GM21786 (cell line): ENCODE data around the gene SMLR1.

ENCODE experiments used
- ATAC-seq: cut with Tn5 transposase; IDR thresholded peaks from one replicate; pipeline ENCODE4 v1.9.1; 2021; ENCODE audit not compliant: unreplicated experiment

The SMLR1 gene

DNA sequence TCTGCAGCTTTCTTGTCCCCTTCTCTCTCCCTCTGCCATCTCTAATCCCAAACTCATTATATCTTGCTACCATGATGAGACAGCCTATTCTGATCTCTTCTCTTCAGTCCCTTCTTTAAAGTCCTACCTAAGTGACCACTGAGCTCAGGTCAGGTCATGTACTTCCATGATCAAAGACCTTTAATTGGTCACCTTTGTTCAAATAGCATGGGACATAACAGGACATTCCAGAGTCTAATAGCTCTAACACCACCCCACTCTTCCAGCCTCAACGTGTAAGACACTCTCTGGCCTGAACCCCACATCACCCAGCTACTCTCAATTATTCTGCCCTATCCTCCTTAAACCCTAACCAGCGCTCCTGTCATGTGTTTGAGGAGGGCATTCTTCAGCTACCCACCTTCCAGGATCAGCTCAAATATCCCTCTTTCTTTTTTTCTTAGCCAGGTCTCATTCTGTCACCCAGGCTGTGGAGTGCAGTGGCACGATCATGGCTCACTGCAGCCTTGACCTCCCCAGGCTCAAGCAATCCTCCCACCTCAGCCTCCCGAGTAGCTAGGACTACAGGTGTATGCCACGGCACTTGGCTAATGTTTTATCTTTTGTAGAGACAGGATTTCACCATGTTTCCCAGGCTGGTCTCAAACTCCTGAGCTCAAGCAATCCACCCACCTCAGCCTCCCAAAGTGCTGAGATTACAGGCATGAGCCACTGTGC lies 2.1 kb upstream of the SMLR1 start:
- ATAC-seq, result no peak

GRCh38 chr6:130825772-130826441 lies 1.3 kb upstream of the SMLR1 start:
- no peak for ATAC-seq

DNA sequence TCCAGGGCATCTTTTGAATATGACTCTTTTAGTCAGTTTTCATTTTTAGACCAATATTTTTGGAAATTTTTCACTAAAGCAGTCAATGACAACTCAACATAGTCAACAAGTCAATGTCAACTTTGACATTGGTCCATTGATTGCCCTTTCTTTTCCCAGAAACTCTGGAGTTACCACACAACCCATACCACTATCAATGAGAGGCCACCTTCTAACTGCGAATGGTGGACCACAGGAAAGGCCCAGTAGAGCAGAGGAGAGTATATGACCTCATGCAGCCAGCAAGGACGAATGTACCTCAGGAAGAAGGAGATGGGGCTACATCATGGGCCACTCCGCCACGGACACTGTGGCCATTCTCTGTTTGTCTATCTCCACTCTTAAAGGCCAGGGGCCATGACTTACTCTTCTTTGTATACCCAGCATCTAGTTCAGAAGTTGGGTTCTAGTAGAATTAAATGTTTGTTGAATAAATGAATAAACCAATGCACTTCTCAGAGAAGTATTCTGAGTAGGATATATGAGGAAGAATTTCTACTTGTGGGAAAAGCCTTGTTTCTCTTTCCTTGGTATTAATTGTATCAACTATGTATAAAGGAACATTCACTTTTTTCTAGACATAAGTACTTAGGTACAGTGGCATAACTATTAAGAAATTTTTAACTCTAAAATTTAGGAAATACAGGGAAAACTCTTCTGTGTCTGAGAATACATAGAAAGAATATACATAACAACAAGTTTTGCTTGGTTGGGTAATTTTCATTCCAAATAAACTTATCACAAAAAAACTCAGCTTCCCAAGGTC lies 562 bp upstream of the SMLR1 start:
- no peak for ATAC-seq

DNA sequence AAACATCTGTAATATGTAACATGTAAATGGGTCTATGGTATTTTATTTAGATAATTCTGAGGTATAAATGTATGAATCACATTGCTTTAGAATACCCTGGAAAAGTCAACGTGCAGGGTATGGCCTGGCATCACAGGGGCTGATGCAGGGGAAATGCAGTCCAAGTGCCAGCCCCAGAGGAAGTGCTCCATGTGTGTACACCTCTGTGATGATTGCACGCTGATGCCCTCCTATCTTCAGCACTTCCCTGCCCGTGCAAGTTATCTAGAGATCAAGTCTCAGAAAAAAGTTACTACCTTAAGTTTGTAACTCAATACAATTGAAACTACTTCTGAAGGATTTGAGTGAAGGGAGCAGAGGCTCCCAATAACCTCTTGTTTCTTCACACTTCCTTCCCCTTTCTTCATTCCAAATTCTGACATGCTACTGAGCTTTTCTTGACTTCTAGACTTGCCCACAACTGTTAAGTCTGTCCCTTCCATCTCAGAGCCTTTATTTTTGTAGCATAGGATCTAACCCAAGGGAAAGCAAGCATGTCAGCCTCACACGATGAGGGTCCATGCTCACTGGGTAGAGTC lies 2.2 kb downstream of the SMLR1 start:
- ATAC-seq, result no peak

- no peak for ATAC-seq
These were observed 4.4 kb downstream of the SMLR1 start for GRCh38 chr6:130831607-130832006.

GRCh38 chr6:130833569-130833968 lies 6.4 kb downstream of the SMLR1 start:
- no peak for ATAC-seq

DNA sequence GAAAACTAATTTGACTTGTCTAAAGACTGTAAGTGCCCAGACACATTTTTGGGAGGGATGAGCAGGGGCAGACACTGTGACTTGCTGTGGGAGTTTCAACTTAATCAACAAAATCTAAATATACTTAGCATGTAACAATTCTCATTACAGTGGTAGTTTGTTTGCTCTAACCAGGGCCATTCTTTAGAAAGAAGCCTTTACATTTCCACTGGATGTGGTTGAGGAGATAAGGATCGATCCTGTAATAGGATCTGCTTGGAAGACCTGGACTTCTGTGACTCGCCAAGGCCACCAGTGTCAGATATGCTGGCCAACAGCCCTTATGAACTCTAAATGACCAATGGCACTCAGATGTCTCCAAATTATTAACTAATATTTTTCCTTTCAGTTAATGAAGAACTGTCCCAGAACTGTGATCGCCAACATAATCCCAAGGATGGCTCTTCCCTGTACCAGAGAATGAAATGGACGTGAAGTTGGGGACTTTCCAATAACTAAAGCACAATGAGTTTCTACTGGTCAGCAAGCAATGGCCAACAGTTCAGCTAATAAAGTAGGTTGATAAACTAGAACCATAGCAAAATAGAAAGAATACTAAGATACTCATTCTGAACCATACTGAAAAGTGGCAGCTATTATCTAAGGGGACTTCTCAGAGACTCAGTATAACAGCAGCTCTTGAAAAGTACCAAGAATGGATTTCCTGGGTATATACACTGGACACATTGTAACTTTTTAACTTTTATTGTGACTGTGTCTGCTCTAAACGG lies 7.5 kb downstream of the SMLR1 start:
- ATAC-seq, result no peak

DNA sequence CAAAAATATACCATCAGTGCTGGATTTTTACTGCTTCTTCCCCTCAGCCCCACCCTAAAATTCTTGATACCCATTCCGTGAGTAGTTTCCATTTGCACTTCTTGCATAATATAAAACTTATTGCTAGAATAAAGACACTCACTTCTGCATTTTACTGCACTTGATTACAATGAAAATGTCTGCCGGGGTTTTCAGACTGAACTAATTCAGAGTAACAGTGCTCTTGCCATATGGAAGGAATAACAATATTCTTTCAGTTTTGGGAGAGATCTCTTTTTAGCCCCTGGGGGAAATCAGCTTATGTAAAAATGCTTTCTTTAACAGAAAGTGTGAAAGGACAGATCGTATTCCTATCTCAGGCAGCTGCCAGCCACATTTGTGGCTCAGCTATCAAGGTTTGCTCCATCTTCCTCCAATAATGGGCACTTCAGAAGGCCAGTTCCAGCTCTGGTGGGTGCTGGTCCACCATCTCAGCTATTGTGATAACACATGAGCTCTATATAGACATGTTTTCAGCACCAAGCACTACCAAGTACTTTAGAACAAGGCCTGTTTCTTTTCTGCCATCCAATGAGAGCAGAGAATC lies 8.9 kb downstream of the SMLR1 start:
- ATAC-seq, result no peak

DNA sequence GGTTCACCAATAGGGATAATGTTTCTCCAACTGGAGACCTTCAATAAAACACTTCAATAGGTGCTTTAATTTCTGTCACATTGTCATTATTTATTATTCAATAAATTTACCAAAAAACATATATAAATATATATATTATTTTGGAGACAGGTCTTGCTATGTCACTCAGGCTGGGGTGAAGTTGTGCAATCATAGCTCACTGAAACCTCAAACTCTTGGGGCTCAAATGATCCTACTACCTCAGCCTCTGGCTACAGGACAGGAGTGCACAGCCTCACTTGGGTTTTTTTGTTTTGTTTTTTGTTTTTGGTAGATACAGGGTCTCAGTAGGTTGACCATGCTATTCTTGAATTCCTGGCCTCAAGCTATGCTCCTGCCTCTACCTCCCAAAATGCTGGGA lies 9.9 kb downstream of the SMLR1 start:
- ATAC-seq, result no peak

GRCh38 chr6:130838250-130838860 lies 11.1 kb downstream of the SMLR1 start:
- ATAC-seq, result no peak

DNA sequence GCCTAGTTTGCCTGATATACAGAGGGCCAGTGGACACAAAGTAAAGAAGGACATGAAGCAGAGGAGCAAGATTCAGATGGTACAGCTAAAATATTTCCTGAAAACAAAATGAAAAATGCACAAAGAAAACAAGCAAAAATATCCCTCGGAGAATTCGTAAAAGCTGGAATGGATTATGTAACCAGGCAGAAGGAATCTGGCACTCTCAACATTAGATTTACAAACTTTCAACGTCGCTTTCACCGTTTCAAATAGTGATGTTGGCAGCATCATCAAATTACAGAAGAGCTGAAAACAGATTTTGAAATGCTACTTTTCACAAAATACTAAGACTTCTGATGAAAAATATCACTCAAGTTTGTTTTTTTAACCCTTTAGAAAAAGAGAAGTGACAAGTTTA lies 11.7 kb downstream of the SMLR1 start:
- no peak for ATAC-seq

GRCh38 chr6:130839379-130839778 lies 12.2 kb downstream of the SMLR1 start:
- ATAC-seq, result no peak

DNA sequence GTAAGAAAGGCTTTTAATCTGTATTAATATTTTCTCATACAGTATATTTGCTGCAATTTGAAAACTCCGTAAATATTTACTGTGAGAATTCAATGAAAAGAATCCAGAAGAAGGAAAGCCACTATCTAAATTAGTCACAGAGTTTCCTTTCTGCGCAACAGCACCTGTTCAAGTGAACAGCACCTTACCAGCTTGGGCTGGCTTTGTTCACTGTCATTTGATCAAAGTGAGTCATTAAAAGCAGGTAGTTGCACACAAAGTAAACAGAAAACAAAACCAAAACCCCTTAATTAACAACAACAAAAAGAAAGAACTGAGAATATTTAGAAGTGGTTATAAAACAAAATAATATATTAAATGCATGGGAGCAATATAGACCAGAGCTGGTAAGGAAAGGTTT lies 12.8 kb downstream of the SMLR1 start:
- ATAC-seq, result no peak

- no peak for ATAC-seq
These were observed 14.0 kb downstream of the SMLR1 start for GRCh38 chr6:130841128-130841728.

GRCh38 chr6:130843575-130844320 lies 16.5 kb downstream of the SMLR1 start:
- ATAC-seq, result peak; percentile 68

- no peak for ATAC-seq
These were observed 19.3 kb downstream of the SMLR1 start for GRCh38 chr6:130846501-130846900.

GRCh38 chr6:130847001-130847910 lies 20.1 kb downstream of the SMLR1 start:
- no peak for ATAC-seq

- ATAC-seq, result peak; percentile 84
These were observed 21.7 kb downstream of the SMLR1 start for GRCh38 chr6:130848945-130849344.
